SK-N-SH (cell line): Measurements from ENCODE around the gene PLCG1. TPM values are rescaled to one million over a fixed set of nuclear protein-coding genes. Genes with fewer than 3 reads are reported as not detected.

Experiments
- CTCF ChIA-PET: fragments of 300-600, 350-600 bp; formaldehyde crosslinking; extraction: SDS; loops from one replicate; lab custom pipeline; 2021; lab: Yijun Ruan, JAX
- POLR2A ChIA-PET: fragments of 350-600 bp; sonication (Branson Sonifier 250); formaldehyde crosslinking; extraction: SDS; loops from one replicate; lab custom pipeline; 2020; ENCODE audit warnings: antibody characterized with exemption, inconsistent platforms; lab: Yijun Ruan, JAX
- DNase-seq: peaks from one replicate; pipeline ENCODE4 v3.0.0; 2012
- H2AFZ ChIP-seq: fragments of 200-600 bp; sonication (generic); 2 replicates; pipeline ENCODE4 v1.8.1; 2016; ENCODE audit warnings: antibody characterized with exemption, mild to moderate bottlenecking, low read depth
- H3F3A ChIP-seq: fragments of 200-600 bp; sonication (generic); replicated peaks from 2 replicates; pipeline ENCODE3; 2016; ENCODE audit warnings: antibody characterized with exemption, mild to moderate bottlenecking; ENCODE audit not compliant: insufficient read depth
- H3K27ac ChIP-seq, 2 experiments: fragments of 200-500 bp in 1 of 2; fragments of 200-600 bp in 1 of 2; sonication (Bioruptor generic) in 1 of 2; sonication (generic), shearing (Covaris generic) in 1 of 2; 2 replicates each; pipeline versions ENCODE4 v1.5.1 to v1.6.1; 2014 to 2016; ENCODE audit warnings: low read depth in 2 of 2, inconsistent platforms in 1 of 2, low read length in 1 of 2, mild to moderate bottlenecking in 1 of 2, mixed read lengths in 1 of 2
- H3K27me3 ChIP-seq: fragments of 200-600 bp; sonication (generic), shearing (Covaris generic); 2 replicates; pipeline ENCODE4 v1.6.1; 2016; ENCODE audit warnings: mixed run types; ENCODE audit not compliant: insufficient read depth
- H3K36me3 ChIP-seq, 2 experiments: fragments of 200-500 bp in 1 of 2; fragments of 200-600 bp in 1 of 2; sonication (Bioruptor generic) in 1 of 2; sonication (generic) in 1 of 2; replicated peaks in 1 of 2; 2 replicates each; pipeline versions ENCODE3 to v1.5.1; 2014 to 2016; ENCODE audit warnings: low read length in 1 of 2, mild to moderate bottlenecking in 1 of 2; ENCODE audit not compliant: insufficient read depth in 2 of 2, control insufficient read depth in 1 of 2
- H3K4me1 ChIP-seq, 2 experiments: fragments of 200-500 bp in 1 of 2; fragments of 200-600 bp in 1 of 2; sonication (Bioruptor generic) in 1 of 2; sonication (generic), shearing (Covaris generic) in 1 of 2; 2 replicates each; pipeline versions ENCODE4 v1.5.1 to v1.6.1; 2014 to 2016; ENCODE audit warnings: low read depth in 1 of 2, low read length in 1 of 2, mixed run types in 1 of 2; ENCODE audit not compliant: insufficient read depth in 2 of 2, control insufficient read depth in 1 of 2
- H3K4me2 ChIP-seq: fragments of 200-600 bp; sonication (generic), shearing (Covaris generic); 2 replicates; pipeline ENCODE4 v1.6.1; 2017; ENCODE audit warnings: mixed run types
- H3K4me3 ChIP-seq, 2 experiments: fragments of 200-500 bp in 1 of 2; fragments of 200-600 bp in 1 of 2; sonication (Bioruptor generic) in 1 of 2; sonication (generic), shearing (Covaris generic) in 1 of 2; 2 replicates each; pipeline versions ENCODE4 v1.5.1 to v1.8.1; 2014 to 2016; ENCODE audit warnings: low read depth in 2 of 2, inconsistent platforms in 1 of 2, low read length in 1 of 2, mild to moderate bottlenecking in 1 of 2, mixed read lengths in 1 of 2, moderate library complexity in 1 of 2
- H3K79me2 ChIP-seq: fragments of 200-600 bp; sonication (generic); 2 replicates; pipeline ENCODE4 v1.8.1; 2017; ENCODE audit warnings: mild to moderate bottlenecking; ENCODE audit not compliant: insufficient read depth
- H3K9ac ChIP-seq: fragments of 200-600 bp; sonication (generic); 2 replicates; pipeline ENCODE4 v1.6.1; 2017; ENCODE audit warnings: mixed run types
- H3K9me2 ChIP-seq: fragments of 200-600 bp; sonication (generic); 2 replicates; pipeline ENCODE4 v1.6.1; 2017; ENCODE audit warnings: mixed run types
- H3K9me3 ChIP-seq: fragments of 200-600 bp; sonication (generic); 2 replicates; pipeline ENCODE4 v1.6.1; 2017; ENCODE audit warnings: mixed run types, mild to moderate bottlenecking, moderate library complexity
- H4K20me1 ChIP-seq: fragments of 200-600 bp; sonication (generic); 2 replicates; pipeline ENCODE4 v1.6.1; 2017; ENCODE audit warnings: mild to moderate bottlenecking, mixed run types; ENCODE audit not compliant: insufficient read depth
- CHD2 ChIP-seq: fragments of 150-350 bp; IDR thresholded peaks from 2 replicates; pipeline ENCODE4 v1.6.1; 2018; ENCODE audit warnings: low read length; ENCODE audit not compliant: partially characterized antibody
- CTCF ChIP-seq: fragments of 200-600 bp; sonication (generic); IDR thresholded peaks from 2 replicates; pipeline ENCODE4 v1.6.1; 2017; ENCODE audit warnings: antibody characterized with exemption, mild to moderate bottlenecking, moderate library complexity
- ELF1 ChIP-seq: IDR thresholded peaks from 2 replicates; pipeline ENCODE4 v1.4.0; 2012
- EP300 ChIP-seq, 2 experiments: IDR thresholded peaks; 2 replicates each; pipeline versions ENCODE4 v1.4.0 to v1.6.1; 2012; ENCODE audit warnings: borderline replicate concordance in 1 of 2, low read depth in 1 of 2, low read length in 1 of 2
- EZH2phosphoT487 ChIP-seq: fragments of 200-600 bp; sonication (generic); IDR thresholded peaks from 2 replicates; pipeline ENCODE4 v1.6.1; 2017; ENCODE audit warnings: low read depth, mixed run types, mild to moderate bottlenecking, antibody characterized with exemption, moderate library complexity, borderline replicate concordance
- FOXJ3 ChIP-seq: sonication (generic); formaldehyde crosslinking; IDR thresholded peaks from 2 replicates; pipeline ENCODE4 v1.5.1; 2020; ENCODE audit warnings: mild to moderate bottlenecking, missing genetic modification reagents
- FOXM1 ChIP-seq: IDR thresholded peaks from 2 replicates; pipeline ENCODE4 v1.4.0; 2012; ENCODE audit warnings: low read depth, mild to moderate bottlenecking
- GATA2 ChIP-seq: sonication (generic); formaldehyde crosslinking; IDR thresholded peaks from 2 replicates; pipeline ENCODE4 v1.5.0; 2020; ENCODE audit warnings: mild to moderate bottlenecking, missing genetic modification reagents
- IRF3 ChIP-seq: fragments of 150-350 bp; IDR thresholded peaks from 2 replicates; pipeline ENCODE4 v1.6.1; 2016; ENCODE audit warnings: mild to moderate bottlenecking, low read depth, low read length
- MEF2A ChIP-seq: IDR thresholded peaks from 2 replicates; pipeline ENCODE4 v1.4.0; 2012; ENCODE audit warnings: low read depth, borderline replicate concordance
- NRF1 ChIP-seq: IDR thresholded peaks from 2 replicates; pipeline ENCODE4 v1.6.1; 2012; ENCODE audit warnings: low read depth, mild to moderate bottlenecking, low read length
- POLR2AphosphoS5 ChIP-seq: IDR thresholded peaks from 2 replicates; pipeline ENCODE4 v1.6.1; 2012; ENCODE audit warnings: low read depth, low read length
- RAD21 ChIP-seq: IDR thresholded peaks from 2 replicates; pipeline ENCODE4 v1.6.1; 2012; ENCODE audit warnings: mild to moderate bottlenecking, low read length
- RCOR1 ChIP-seq: fragments of 150-350 bp; IDR thresholded peaks from 2 replicates; pipeline ENCODE4 v1.6.1; 2017; ENCODE audit warnings: antibody characterized with exemption, low read length
- YY1 ChIP-seq: IDR thresholded peaks from 2 replicates; pipeline ENCODE4 v1.4.0; 2012; ENCODE audit warnings: low read depth, mild to moderate bottlenecking
- WGBS: methylation state at CpG from one replicate; pipeline ENCODE4 v1.1.6; 2017; ENCODE audit warnings: low lambda C conversion rate; 5-methylcytosine and 5-hydroxymethylcytosine counted together
- polyA plus RNA-seq, 3 experiments: library from polyadenylated mRNA; depleted of rRNA; stranded (reverse); fragments of >200 nt; gene quantifications; 2 replicates each; pipeline ENCODE4 v1.2.3, GENCODE V29; 2012

The PLCG1 gene
- polyA plus RNA-seq, 1 of the 3 experiments (the other 2 are of a cell fraction) = 81.4 TPM

- TF ChIP-seq CHD2 = no peak
Observed at GRCh38 chr20:41160686-41161085, 23.3 kb downstream of the PLCG1 start (continued).

- TF ChIP-seq RCOR1 (no peak), EP300 (IDR thresholded peaks at IDR 0.05; ENCODE audit: borderline replicate concordance in 1 of 2, low read depth in 1 of 2, low read length in 1 of 2) (no peak), FOXM1 (no peak), YY1 (no peak), FOXJ3 (CRISPR knock-in tag) (no peak), POLR2AphosphoS5 (no peak), MEF2A (no peak), IRF3 (no peak), EZH2phosphoT487 (no peak), NRF1 (no peak), GATA2 (CRISPR knock-in tag) (no peak), RAD21 (no peak), CTCF (no peak), ELF1 (no peak)
- TF ChIP-seq, all 33 proteins: peak for 0
- WGBS = 100% methylated on average over 1 of the region's 1 CpG
- Histone ChIP-seq H3K9ac (no peak overlapping the region), H3K9me3 (no peaks in the 10 kb centered on the region), H3F3A (no peaks in the 10 kb centered on the region), H3K4me2 (no peak overlapping the region), H3K4me1 (no peaks in the 10 kb centered on the region; a peak in 1 of 4 replicates), H3K4me3 (no peak overlapping the region), H3K27me3 (no peaks in the 10 kb centered on the region), H3K79me2 (peaks cover 40% of the 10 kb centered on the region), H2AFZ (no peak overlapping the region), H3K36me3 (peaks cover 26 to 62% of the 10 kb centered on the region in 2 experiments), H4K20me1 (peaks cover 39% of the 10 kb centered on the region), H3K27ac (no peak overlapping the region), H3K9me2 (no peaks in the 10 kb centered on the region)
- no peak for DNase-seq
- ChIA-PET POLR2A (no interaction called here), CTCF (interaction anchor here (1.1 to 9.8 kb wide), 4 partner anchors 9 to 178 kb away, joined by 3 to 67 read pairs (median 3); partner anchors contain the start of gene LPIN3)
Observed at GRCh38 chr20:41161886-41162285, 24.5 kb downstream of the PLCG1 start.
